Ascending aorta (tissue), 2 donors: ENCODE data around the gene C1GALT1C1. TPM values are rescaled to one million over a fixed set of nuclear protein-coding genes. Genes with fewer than 3 reads are reported as not detected.

Source experiments
- DNase-seq, 2 donors: peaks; one replicate each; pipeline ENCODE4 v3.0.0-alpha.2; 2019; ENCODE audit warnings: low spot score in 2 of 2
- H3K27ac ChIP-seq, 2 donors: fragments of 200-600 bp; sonication (generic); one replicate each; pipeline ENCODE4 v1.5.1; 2016 to 2017; ENCODE audit warnings: mild to moderate bottlenecking in 1 of 2
- H3K27me3 ChIP-seq: fragments of 200-600 bp; sonication (generic); one replicate; pipeline ENCODE4 v1.5.1; 2017
- H3K36me3 ChIP-seq, 2 donors: fragments of 200-600 bp; sonication (generic); one replicate each; pipeline ENCODE4 v1.5.1; 2016
- H3K4me1 ChIP-seq, 2 donors: fragments of 200-600 bp; sonication (generic); one replicate each; pipeline ENCODE4 v1.5.1; 2016 to 2017; ENCODE audit warnings: mild to moderate bottlenecking in 1 of 2
- H3K4me3 ChIP-seq, 2 donors: fragments of 200-600 bp; sonication (generic); one replicate each; pipeline ENCODE4 v1.5.1; 2016 to 2017; ENCODE audit warnings: mild to moderate bottlenecking in 1 of 2
- H3K9me3 ChIP-seq, 2 donors: fragments of 200-600 bp; sonication (generic); one replicate each; pipeline ENCODE4 v1.5.1; 2016
- CTCF ChIP-seq, 3 experiments: fragments of 200-600 bp in 2 of 3; fragments of 450-650 bp in 1 of 3; sonication (generic) in 2 of 3; IDR thresholded peaks; one replicate each; pipeline ENCODE4 v1.5.1; 2016 to 2019; ENCODE audit warnings: antibody characterized with exemption in 3 of 3, mild to moderate bottlenecking in 1 of 3, moderate library complexity in 1 of 3
- intact Hi-C: fragments of 100-400 bp; cut with DNase I; formaldehyde crosslinking; loops from one replicate; pipeline ENCODE4 v1.15.1; 2023
- total RNA-seq: library from RNA; depleted of rRNA; stranded (reverse); fragments of >200 nt; gene quantifications from one replicate; pipeline ENCODE4 v1.1.0, GENCODE V29; 2016

Gene C1GALT1C1
- total RNA-seq, 1 donor from 2014 or later = 43.4 TPM

- no peaks in the 10 kb centered on the region for H3K9me3 ChIP-seq
- no peaks in the 10 kb centered on the region for H3K4me1 ChIP-seq
- H3K27me3 ChIP-seq = no peaks in the 10 kb centered on the region
- DNase-seq = no peak
- no peaks in the 10 kb centered on the region for H3K36me3 ChIP-seq
- no peak for TF ChIP-seq CTCF (IDR thresholded peaks at IDR 0.05)
- intact Hi-C loops = no loop called here
- H3K4me3 ChIP-seq = no peak overlapping the region
- H3K27ac ChIP-seq = no peak overlapping the region
Observed at GRCh38 chrX:120647127-120647526, 17.3 kb upstream of the C1GALT1C1 start.

- no peak overlapping the region for H3K27ac ChIP-seq
- no peaks in the 10 kb centered on the region for H3K4me1 ChIP-seq
- no peak for TF ChIP-seq CTCF (IDR thresholded peaks at IDR 0.05)
- no peaks in the 10 kb centered on the region for H3K9me3 ChIP-seq
- no peaks in the 10 kb centered on the region for H3K27me3 ChIP-seq
- intact Hi-C loops = no loop called here
- DNase-seq = no peak
- H3K36me3 ChIP-seq = no peaks in the 10 kb centered on the region
- no peak overlapping the region for H3K4me3 ChIP-seq
Observed at GRCh38 chrX:120642871-120643270, 13.0 kb upstream of the C1GALT1C1 start.

- no peak overlapping the region for H3K4me3 ChIP-seq
- no peaks in the 10 kb centered on the region for H3K36me3 ChIP-seq
- no peak for TF ChIP-seq CTCF (IDR thresholded peaks at IDR 0.05)
- H3K27ac ChIP-seq = no peak overlapping the region
- no peaks in the 10 kb centered on the region for H3K27me3 ChIP-seq
- intact Hi-C loops = no loop called here
- H3K4me1 ChIP-seq = no peaks in the 10 kb centered on the region
- no peak for DNase-seq
- H3K9me3 ChIP-seq = no peaks in the 10 kb centered on the region
Observed at GRCh38 chrX:120638619-120639018, 8.8 kb upstream of the C1GALT1C1 start.

- intact Hi-C loops = loop anchor here (10.0 kb wide), 1 partner anchor 141 kb away; no protein-coding TSS in a partner anchor
- no peak for DNase-seq
- TF ChIP-seq CTCF (IDR thresholded peaks at IDR 0.05) = no peak
- no peak overlapping the region for H3K27ac ChIP-seq
- no peaks in the 10 kb centered on the region for H3K9me3 ChIP-seq
- peaks cover 0 to 3% of the 10 kb centered on the region in 2 donors for H3K36me3 ChIP-seq
- no peaks in the 10 kb centered on the region for H3K4me1 ChIP-seq
- H3K27me3 ChIP-seq = no peaks in the 10 kb centered on the region
- no peak overlapping the region for H3K4me3 ChIP-seq
Observed at GRCh38 chrX:120625371-120625770, 4.5 kb downstream of the C1GALT1C1 start.

- no peak overlapping the region for H3K4me3 ChIP-seq
- no peaks in the 10 kb centered on the region for H3K4me1 ChIP-seq
- no peak overlapping the region for H3K27ac ChIP-seq
- H3K36me3 ChIP-seq = peaks cover 0 to 3% of the 10 kb centered on the region in 2 donors
- DNase-seq = no peak
- intact Hi-C loops = no loop called here
- TF ChIP-seq CTCF (IDR thresholded peaks at IDR 0.05) = no peak
- H3K9me3 ChIP-seq = no peaks in the 10 kb centered on the region
- no peaks in the 10 kb centered on the region for H3K27me3 ChIP-seq
Observed at GRCh38 chrX:120617996-120618630, 11.7 kb downstream of the C1GALT1C1 start.

- intact Hi-C loops = no loop called here
- Histone ChIP-seq H3K4me3 (no peak overlapping the region), H3K36me3 (peaks cover 3 to 5% of the 10 kb centered on the region in 2 donors), H3K4me1 (no peaks in the 10 kb centered on the region), H3K27me3 (no peaks in the 10 kb centered on the region), H3K27ac (no peak overlapping the region), H3K9me3 (no peaks in the 10 kb centered on the region)
- DNase-seq = no peak
- no peak for TF ChIP-seq CTCF (IDR thresholded peaks at IDR 0.05)
Observed at GRCh38 chrX:120614816-120615215, 15.0 kb downstream of the C1GALT1C1 start.
